C4-2B (cell line): ENCODE measurements around the gene AAK1.

ENCODE experiments used
- ZFX ChIP-seq: fragments of 450-650 bp; IDR thresholded peaks from 2 replicates; pipeline ENCODE4 v1.6.1; 2017
- TF ChIP-seq, protein P1 (sequence below): fragments of 450-650 bp; conservative IDR thresholded peaks from 2 replicates; pipeline ENCODE4 v1.5.1; 2017; ENCODE audit warnings: mild to moderate bottlenecking

DNA sequence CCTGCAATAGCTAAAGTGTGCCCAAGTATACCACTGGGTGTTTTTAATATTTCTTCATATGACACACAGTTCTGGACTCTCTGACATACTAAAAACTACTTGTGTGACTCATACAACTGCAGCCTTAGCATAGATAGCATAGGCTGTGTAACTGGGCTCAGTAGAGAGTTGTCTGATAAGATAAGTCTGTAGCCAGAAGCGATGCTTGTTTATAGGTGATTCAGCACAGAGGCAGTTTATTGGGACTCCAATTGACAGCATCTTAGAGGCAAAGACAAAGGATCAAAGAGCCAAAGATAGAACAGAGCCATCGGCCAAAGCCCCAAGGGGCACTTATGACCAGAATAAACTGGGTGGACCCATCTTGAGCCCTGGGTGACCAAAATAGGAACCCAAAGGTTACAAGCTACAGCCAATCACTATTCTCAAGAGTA, 42.3 kb downstream of the AAK1 start:
- TF ChIP-seq, protein P1, sequence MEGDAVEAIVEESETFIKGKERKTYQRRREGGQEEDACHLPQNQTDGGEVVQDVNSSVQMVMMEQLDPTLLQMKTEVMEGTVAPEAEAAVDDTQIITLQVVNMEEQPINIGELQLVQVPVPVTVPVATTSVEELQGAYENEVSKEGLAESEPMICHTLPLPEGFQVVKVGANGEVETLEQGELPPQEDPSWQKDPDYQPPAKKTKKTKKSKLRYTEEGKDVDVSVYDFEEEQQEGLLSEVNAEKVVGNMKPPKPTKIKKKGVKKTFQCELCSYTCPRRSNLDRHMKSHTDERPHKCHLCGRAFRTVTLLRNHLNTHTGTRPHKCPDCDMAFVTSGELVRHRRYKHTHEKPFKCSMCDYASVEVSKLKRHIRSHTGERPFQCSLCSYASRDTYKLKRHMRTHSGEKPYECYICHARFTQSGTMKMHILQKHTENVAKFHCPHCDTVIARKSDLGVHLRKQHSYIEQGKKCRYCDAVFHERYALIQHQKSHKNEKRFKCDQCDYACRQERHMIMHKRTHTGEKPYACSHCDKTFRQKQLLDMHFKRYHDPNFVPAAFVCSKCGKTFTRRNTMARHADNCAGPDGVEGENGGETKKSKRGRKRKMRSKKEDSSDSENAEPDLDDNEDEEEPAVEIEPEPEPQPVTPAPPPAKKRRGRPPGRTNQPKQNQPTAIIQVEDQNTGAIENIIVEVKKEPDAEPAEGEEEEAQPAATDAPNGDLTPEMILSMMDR = no peak
- TF ChIP-seq ZFX = no peak
